ENCODE measurements around the gene MAP2. TPM values are rescaled to one million over a fixed set of nuclear protein-coding genes. Genes with fewer than 3 reads are reported as not detected.

MAP2 gene
- total RNA-seq, 1 experiment from 2014 or later = 40.2 TPM

DNA sequence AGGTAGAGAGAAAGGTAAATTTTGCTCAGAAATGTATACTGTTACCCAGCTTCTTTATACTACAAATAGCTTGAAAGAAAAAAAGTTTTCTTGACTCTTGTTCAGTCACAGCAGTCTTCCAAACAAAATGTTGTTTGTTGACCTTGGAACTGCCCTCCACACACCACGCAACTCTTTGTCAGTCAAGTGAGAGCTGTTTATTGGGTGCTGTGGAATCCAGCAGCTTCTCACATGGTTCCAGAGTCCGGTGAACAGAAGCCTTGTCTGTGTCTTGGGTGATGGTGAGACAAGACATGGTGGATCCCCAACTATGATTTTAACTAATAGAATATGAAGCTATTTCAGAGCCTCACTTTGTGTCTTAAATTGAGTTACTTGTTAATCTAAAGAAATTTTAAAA, 112.5 kb downstream of the MAP2 start:
- ChIA-PET CTCF (interaction anchor here (0.5 to 1.3 kb wide), 7 partner anchors 11 to 520 kb away, joined by 3 to 6 read pairs (median 3); no protein-coding TSS in a partner anchor), POLR2A (no interaction called here)
- no TSS peak for BruUV-seq (replicated peaks)
- H3K27me3 Mint-ChIP-seq (ENCODE audit: insufficient read depth, unreplicated experiment) = no peaks in the 10 kb centered on the region
- TF ChIP-seq, protein P1, sequence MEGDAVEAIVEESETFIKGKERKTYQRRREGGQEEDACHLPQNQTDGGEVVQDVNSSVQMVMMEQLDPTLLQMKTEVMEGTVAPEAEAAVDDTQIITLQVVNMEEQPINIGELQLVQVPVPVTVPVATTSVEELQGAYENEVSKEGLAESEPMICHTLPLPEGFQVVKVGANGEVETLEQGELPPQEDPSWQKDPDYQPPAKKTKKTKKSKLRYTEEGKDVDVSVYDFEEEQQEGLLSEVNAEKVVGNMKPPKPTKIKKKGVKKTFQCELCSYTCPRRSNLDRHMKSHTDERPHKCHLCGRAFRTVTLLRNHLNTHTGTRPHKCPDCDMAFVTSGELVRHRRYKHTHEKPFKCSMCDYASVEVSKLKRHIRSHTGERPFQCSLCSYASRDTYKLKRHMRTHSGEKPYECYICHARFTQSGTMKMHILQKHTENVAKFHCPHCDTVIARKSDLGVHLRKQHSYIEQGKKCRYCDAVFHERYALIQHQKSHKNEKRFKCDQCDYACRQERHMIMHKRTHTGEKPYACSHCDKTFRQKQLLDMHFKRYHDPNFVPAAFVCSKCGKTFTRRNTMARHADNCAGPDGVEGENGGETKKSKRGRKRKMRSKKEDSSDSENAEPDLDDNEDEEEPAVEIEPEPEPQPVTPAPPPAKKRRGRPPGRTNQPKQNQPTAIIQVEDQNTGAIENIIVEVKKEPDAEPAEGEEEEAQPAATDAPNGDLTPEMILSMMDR (IDR thresholded peaks at IDR 0.05; ENCODE audit: unreplicated experiment) = no peak
- no peak for DNase-seq (ENCODE audit: unreplicated experiment)
- H3K36me3 Mint-ChIP-seq (ENCODE audit: insufficient read depth, unreplicated experiment) = no peaks in the 10 kb centered on the region
- H3K4me1 Mint-ChIP-seq (ENCODE audit: insufficient read depth, unreplicated experiment) = no peaks in the 10 kb centered on the region
- intact Hi-C loops (cut with micrococcal nuclease) = no loop called here
- no peak overlapping the region for H3K27ac Mint-ChIP-seq (ENCODE audit: low read depth, unreplicated experiment)
- H3K9me3 Mint-ChIP-seq (ENCODE audit: unreplicated experiment) = no peaks in the 10 kb centered on the region
- H3K4me3 Mint-ChIP-seq (ENCODE audit: unreplicated experiment) = no peak overlapping the region

DNA sequence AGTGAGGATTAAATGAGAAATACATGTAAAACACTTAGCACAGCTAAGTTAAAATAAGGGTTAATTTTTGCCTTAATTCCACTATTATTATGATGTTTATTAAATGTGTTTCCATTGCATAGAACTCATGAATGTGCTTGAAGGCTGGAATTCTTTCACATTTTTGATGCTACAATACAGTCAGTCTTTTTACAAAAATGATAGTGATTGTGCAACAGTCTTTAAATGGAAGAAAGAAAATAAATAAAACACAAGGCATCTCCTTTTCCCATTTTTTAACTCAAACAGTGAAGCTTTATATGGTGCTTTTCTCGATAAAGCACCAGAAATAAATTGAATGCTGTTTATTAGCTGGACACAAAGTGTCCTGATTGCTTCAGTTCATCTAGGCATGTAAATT, 123.9 kb downstream of the MAP2 start:
- ChIA-PET CTCF (interaction anchor here (0.6 to 4.7 kb wide), 5 partner anchors 8 to 213 kb away, joined by 3 to 18 read pairs (median 8); partner anchors contain the start of gene MAP2), POLR2A (interaction anchor here (0.7 kb wide), 1 partner anchor 755 kb away, joined by 3 read pairs; no protein-coding TSS in a partner anchor)
- DNase-seq (ENCODE audit: unreplicated experiment) = no peak
- Mint-ChIP-seq H3K36me3 (ENCODE audit: insufficient read depth, unreplicated experiment) (no peaks in the 10 kb centered on the region), H3K27ac (ENCODE audit: low read depth, unreplicated experiment) (no peak overlapping the region), H3K27me3 (ENCODE audit: insufficient read depth, unreplicated experiment) (no peaks in the 10 kb centered on the region), H3K4me1 (ENCODE audit: insufficient read depth, unreplicated experiment) (no peaks in the 10 kb centered on the region), H3K9me3 (ENCODE audit: unreplicated experiment) (no peaks in the 10 kb centered on the region), H3K4me3 (ENCODE audit: unreplicated experiment) (no peak overlapping the region)
- TF ChIP-seq, protein P1 (IDR thresholded peaks at IDR 0.05; ENCODE audit: unreplicated experiment) = no peak
- BruUV-seq (replicated peaks) = no TSS peak
- intact Hi-C loops (cut with micrococcal nuclease) = no loop called here

DNA sequence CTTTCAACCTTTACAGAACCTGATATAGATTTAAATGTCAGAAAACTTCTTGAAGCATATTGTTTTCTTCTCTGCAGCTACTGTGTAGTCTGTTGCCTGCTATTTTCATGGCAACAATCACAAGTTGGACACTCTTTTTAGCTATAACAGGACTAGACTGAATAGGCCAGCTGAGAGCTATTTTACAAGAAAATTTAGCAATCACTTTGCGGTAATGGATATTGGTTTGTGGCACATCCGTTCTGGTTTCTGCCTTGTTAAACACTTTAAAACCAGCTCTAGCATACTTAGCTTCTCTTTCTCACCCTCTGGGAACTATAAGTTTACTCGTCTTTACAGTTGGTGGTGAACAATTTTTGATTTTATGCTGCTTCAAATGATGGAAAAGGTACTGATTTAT, 125.7 kb downstream of the MAP2 start:
- Mint-ChIP-seq H3K4me1 (ENCODE audit: insufficient read depth, unreplicated experiment) (no peaks in the 10 kb centered on the region), H3K27me3 (ENCODE audit: insufficient read depth, unreplicated experiment) (no peaks in the 10 kb centered on the region), H3K4me3 (ENCODE audit: unreplicated experiment) (no peak overlapping the region), H3K27ac (ENCODE audit: low read depth, unreplicated experiment) (no peak overlapping the region), H3K36me3 (ENCODE audit: insufficient read depth, unreplicated experiment) (no peaks in the 10 kb centered on the region), H3K9me3 (ENCODE audit: unreplicated experiment) (no peaks in the 10 kb centered on the region)
- POLR2A ChIA-PET = interaction anchor here (0.6 kb wide), 1 partner anchor 13 kb away, joined by 3 read pairs; no protein-coding TSS in a partner anchor
- no peak for DNase-seq (ENCODE audit: unreplicated experiment)
- TF ChIP-seq, protein P1 (IDR thresholded peaks at IDR 0.05; ENCODE audit: unreplicated experiment) = no peak
- CTCF ChIA-PET = interaction anchor here (1.4 to 4.7 kb wide), 4 partner anchors 8 to 411 kb away, joined by 7 to 18 read pairs (median 12); partner anchors contain the start of gene MAP2
- no TSS peak for BruUV-seq (replicated peaks)
- intact Hi-C loops (cut with micrococcal nuclease) = no loop called here

DNA sequence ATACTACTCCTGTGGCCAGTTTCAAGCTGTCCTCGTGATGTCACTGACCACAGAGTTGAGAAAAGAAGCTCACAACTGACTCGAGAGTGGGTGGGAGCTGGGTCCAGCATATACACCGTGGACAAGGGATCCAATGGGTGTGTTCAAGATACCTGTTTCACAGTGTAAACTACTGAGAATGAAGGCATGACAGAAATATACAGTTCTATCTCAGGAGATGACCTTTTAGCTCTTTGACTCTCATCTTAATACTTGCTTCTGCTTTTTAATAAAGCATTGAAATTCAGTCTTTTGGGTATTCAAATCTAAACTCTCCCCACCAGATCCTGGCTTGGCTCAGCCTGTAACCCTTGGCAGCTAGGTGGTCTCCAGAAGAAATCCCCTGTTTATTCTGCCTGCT, 130.1 kb downstream of the MAP2 start:
- Mint-ChIP-seq H3K4me1 (ENCODE audit: insufficient read depth, unreplicated experiment) (no peaks in the 10 kb centered on the region), H3K4me3 (ENCODE audit: unreplicated experiment) (no peak overlapping the region), H3K36me3 (ENCODE audit: insufficient read depth, unreplicated experiment) (no peaks in the 10 kb centered on the region), H3K9me3 (ENCODE audit: unreplicated experiment) (no peaks in the 10 kb centered on the region), H3K27ac (ENCODE audit: low read depth, unreplicated experiment) (no peak overlapping the region), H3K27me3 (ENCODE audit: insufficient read depth, unreplicated experiment) (no peaks in the 10 kb centered on the region)
- intact Hi-C loops (cut with micrococcal nuclease) = loop anchor here (10.0 kb wide), 1 partner anchor 1149 kb away; the partner anchor contains the start of gene PTH2R
- ChIA-PET POLR2A (interaction anchor here (0.5 to 0.7 kb wide), 3 partner anchors 83 to 220 kb away, joined by 3 read pairs; no protein-coding TSS in a partner anchor), CTCF (interaction anchor here (0.6 to 6.8 kb wide), 6 partner anchors 11 to 1378 kb away, joined by 3 to 108 read pairs (median 4); partner anchors contain the start of gene MAP2)
- no peak for DNase-seq (ENCODE audit: unreplicated experiment)
- TF ChIP-seq, protein P1 (IDR thresholded peaks at IDR 0.05; ENCODE audit: unreplicated experiment) = no peak
- no TSS peak for BruUV-seq (replicated peaks)
